DOHH2 (cell line): ENCODE data around the gene CZIB.

Experiments
- EZH2phosphoT487 ChIP-seq: fragments of 200-600 bp; sonication (generic); IDR thresholded peaks from 2 replicates; pipeline ENCODE4 v1.6.1; 2017; ENCODE audit warnings: borderline replicate concordance, mild to moderate bottlenecking, antibody characterized with exemption, low read length, moderate library complexity, mixed read lengths
- TF ChIP-seq, protein P1 (sequence below): fragments of 200-600 bp; sonication (generic); IDR thresholded peaks from one replicate; pipeline ENCODE4 v1.5.1; 2014; ENCODE audit warnings: antibody characterized with exemption, mild to moderate bottlenecking, low read depth, low read length; ENCODE audit not compliant: poor library complexity, severe bottlenecking

DNA sequence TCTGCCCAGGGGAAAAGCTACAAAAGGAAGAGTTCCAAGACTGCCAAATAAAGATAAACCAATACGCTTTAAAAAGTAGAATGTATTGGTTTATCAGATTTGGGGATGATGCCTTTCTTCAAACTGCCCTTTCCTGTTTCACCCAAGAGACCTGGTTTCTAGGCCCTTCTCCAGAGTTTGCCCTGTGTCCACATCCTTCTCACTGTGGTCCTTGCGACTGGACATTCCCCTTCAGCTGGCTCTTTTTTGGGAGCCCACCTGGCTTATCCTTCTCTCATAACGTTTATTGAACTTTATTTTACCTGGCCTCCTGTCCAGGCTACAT is 490 bp upstream of the CZIB start:
- TF ChIP-seq, protein P1, sequence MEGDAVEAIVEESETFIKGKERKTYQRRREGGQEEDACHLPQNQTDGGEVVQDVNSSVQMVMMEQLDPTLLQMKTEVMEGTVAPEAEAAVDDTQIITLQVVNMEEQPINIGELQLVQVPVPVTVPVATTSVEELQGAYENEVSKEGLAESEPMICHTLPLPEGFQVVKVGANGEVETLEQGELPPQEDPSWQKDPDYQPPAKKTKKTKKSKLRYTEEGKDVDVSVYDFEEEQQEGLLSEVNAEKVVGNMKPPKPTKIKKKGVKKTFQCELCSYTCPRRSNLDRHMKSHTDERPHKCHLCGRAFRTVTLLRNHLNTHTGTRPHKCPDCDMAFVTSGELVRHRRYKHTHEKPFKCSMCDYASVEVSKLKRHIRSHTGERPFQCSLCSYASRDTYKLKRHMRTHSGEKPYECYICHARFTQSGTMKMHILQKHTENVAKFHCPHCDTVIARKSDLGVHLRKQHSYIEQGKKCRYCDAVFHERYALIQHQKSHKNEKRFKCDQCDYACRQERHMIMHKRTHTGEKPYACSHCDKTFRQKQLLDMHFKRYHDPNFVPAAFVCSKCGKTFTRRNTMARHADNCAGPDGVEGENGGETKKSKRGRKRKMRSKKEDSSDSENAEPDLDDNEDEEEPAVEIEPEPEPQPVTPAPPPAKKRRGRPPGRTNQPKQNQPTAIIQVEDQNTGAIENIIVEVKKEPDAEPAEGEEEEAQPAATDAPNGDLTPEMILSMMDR = no peak
- TF ChIP-seq EZH2phosphoT487 = no peak
